HG03060 (cell line): ENCODE measurements around the gene PIGC.
"Not testable (repeated sequence)": the region's sequence is repeated elsewhere in the genome, so short reads cannot be mapped to it uniquely, and the experiment has no call there.

Source experiments
- ATAC-seq: cut with Tn5 transposase; IDR thresholded peaks from one replicate; pipeline ENCODE4 v1.9.1; 2021; ENCODE audit warnings: low read depth, moderate number of reproducible peaks; ENCODE audit not compliant: unreplicated experiment

PIGC gene

GRCh38 chr1:172467446-172467845 is 23.6 kb upstream of the PIGC start:
- no peak for ATAC-seq

GRCh38 chr1:172466795-172467407 is 23.0 kb upstream of the PIGC start:
- no peak for ATAC-seq

GRCh38 chr1:172465617-172466016 is 21.7 kb upstream of the PIGC start:
- no peak for ATAC-seq

GRCh38 chr1:172460887-172461315 is 17.0 kb upstream of the PIGC start:
- ATAC-seq = no peak

- ATAC-seq = no peak
Measured at GRCh38 chr1:172460177-172460576, 16.3 kb upstream of the PIGC start.

GRCh38 chr1:172457479-172458130 is 13.7 kb upstream of the PIGC start:
- ATAC-seq = no peak

GRCh38 chr1:172456344-172456769 is 12.5 kb upstream of the PIGC start:
- no peak for ATAC-seq

- ATAC-seq = no peak
Measured at GRCh38 chr1:172455451-172455850, 11.6 kb upstream of the PIGC start.

GRCh38 chr1:172453607-172454006 is 9.7 kb upstream of the PIGC start:
- ATAC-seq = no peak

GRCh38 chr1:172453153-172453545 is 9.3 kb upstream of the PIGC start:
- ATAC-seq = no peak

GRCh38 chr1:172452536-172453152 is 8.8 kb upstream of the PIGC start:
- no peak for ATAC-seq

GRCh38 chr1:172451002-172451443 is 7.2 kb upstream of the PIGC start:
- ATAC-seq = no peak

GRCh38 chr1:172450524-172450885 is 6.6 kb upstream of the PIGC start:
- ATAC-seq = no peak

- no peak for ATAC-seq
Measured at GRCh38 chr1:172449585-172450523, 6.0 kb upstream of the PIGC start.

- ATAC-seq = no peak
Measured at GRCh38 chr1:172448995-172449584, 5.2 kb upstream of the PIGC start.

- ATAC-seq = no peak
Measured at GRCh38 chr1:172447641-172448040, 3.8 kb upstream of the PIGC start.

GRCh38 chr1:172446547-172446946 is 2.7 kb upstream of the PIGC start:
- ATAC-seq = no peak

- ATAC-seq = no peak
Measured at GRCh38 chr1:172442843-172443565, 865 bp downstream of the PIGC start.

- ATAC-seq = no peak
Measured at GRCh38 chr1:172442404-172442803, 1.5 kb downstream of the PIGC start.

GRCh38 chr1:172437183-172437582 is 6.7 kb downstream of the PIGC start:
- ATAC-seq = not testable (repeated sequence)
